ENCODE measurements around the gene FCAR.

GRCh38 chr19:54882758-54883157, 8.7 kb downstream of the FCAR start:
- TF ChIP-seq CTCF (IDR thresholded peaks at IDR 0.05; ENCODE audit: low read depth, low read length) = peak; percentile 67
- TF ChIP-seq EZH2phosphoT487 (IDR thresholded peaks at IDR 0.05; ENCODE audit: low read depth) = no peak

Measured in OCI-LY3 (cell line).